ENCODE results near the gene RBKS.
A peak's percentile ranks its signal among the peaks of the same experiment; 100 is the strongest.

RBKS gene

DNA sequence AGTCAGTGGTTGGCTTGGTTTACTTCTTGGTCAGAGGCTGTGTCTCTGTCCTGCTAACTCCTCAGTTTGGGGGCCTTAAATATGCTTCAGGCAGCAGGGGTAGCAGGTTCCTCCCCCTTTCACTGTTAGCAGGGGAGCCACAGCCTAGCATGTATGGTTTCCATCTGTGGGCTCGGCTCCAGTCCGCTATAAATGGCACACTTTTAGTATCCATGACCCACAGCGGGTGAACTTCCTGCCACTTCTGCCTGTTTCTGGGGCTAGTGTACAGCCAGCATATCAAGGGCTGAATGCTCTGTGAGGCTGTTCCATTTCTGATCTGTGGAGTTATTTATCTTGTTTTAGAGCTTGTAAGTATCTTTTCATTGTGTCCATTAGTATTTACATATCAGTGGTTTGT, 60.4 kb downstream of the RBKS start:
- no peak for DNase-seq

- no peak for DNase-seq
These were observed 61.9 kb downstream of the RBKS start for GRCh38 chr2:27828305-27828704.

GRCh38 chr2:27824401-27824800, 65.8 kb downstream of the RBKS start:
- no peak for DNase-seq

GRCh38 chr2:27823569-27823968, 66.6 kb downstream of the RBKS start:
- no peak for DNase-seq

DNA sequence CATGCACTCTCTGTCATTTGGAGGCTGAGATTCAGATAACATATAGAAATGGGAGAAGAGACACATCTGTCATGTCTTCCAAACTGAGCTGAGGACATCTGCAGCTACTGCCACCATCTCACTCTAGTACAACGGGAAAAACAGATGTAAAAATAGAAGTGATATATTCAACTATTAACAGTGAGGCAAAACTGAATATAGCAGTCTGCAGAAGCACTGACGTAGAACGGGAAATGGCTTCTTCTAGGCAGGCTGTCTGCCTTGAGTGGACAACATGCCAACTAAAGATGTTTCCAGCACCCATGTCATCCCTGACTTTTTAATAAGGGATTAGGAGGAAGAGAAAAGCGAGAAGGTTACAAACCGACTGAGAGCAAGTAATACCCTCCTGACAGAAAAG, 67.1 kb downstream of the RBKS start:
- no peak for DNase-seq

- DNase-seq, result no peak
These were observed 68.1 kb downstream of the RBKS start for GRCh38 chr2:27822049-27822448.

DNA sequence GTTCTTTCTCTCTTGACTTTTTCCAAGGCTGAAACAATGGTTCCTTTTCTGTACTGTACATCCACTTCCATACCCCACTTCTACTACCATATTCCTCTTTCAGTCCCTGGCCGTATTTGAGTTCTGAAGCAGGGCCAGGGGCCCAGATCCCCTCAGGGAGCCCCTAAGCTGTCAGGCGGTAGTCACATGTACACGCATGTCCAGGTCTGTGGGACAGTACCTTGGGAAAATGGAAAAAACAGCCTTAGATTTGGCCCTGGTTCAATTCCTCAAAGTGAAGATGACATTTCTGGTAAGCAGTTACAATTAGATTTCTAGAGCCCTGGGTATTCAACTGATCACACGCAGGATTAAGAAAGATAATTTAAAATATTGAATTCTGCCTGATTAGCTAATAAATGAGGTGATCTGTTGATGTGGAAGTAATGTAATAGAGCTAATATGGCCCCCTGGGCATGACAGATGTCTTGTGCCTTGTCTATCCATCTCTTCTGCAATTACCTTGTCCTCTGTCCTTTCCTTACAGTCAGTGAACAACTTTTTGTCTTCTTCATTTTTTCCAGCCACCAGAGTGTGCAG, 74.2 kb downstream of the RBKS start:
- no peak for DNase-seq

- DNase-seq, result no peak
These were observed 75.4 kb downstream of the RBKS start for GRCh38 chr2:27814758-27815157.

GRCh38 chr2:27811768-27812167, 78.4 kb downstream of the RBKS start:
- no peak for DNase-seq

DNA sequence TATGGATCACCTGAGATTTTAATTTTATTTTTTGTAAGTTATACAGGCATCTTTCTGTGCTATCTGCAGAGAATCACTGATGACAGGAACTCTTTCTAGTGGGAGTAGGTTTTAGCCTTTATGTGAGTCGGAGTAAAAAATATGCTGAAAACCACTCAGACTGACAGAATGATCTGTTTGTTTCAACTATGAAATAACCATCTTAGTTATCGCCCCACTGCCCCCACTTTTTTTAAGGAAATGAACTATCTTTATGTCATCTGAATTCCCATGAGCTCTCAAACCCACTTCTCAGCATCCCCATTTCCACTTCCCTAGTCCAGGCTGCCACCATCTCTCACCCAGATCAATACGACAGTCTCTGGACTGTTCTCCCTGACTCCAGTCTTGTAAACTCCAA, 79.7 kb downstream of the RBKS start:
- DNase-seq, result no peak

- no peak for DNase-seq
These were observed 80.4 kb downstream of the RBKS start for GRCh38 chr2:27809761-27810241.

DNA sequence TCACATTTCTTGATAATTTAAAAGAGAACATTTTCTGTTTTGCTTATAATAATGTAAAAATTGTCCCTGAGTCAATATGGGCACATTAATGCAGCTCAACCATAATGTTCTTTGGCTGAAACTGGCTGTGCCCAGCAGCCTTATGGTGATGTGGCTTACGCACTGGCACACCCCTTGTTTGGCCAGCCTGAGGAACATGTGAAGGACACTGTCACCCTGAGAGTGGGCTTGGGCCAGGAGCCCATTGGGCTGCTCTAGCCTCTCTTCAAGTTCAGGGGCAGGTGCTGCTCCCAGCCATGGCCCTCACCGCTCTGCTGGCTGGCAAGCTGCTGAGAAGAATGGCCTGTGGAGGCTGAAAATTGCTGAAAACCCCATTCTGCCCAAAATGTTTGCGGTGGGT, 81.2 kb downstream of the RBKS start:
- DNase-seq, result no peak

DNA sequence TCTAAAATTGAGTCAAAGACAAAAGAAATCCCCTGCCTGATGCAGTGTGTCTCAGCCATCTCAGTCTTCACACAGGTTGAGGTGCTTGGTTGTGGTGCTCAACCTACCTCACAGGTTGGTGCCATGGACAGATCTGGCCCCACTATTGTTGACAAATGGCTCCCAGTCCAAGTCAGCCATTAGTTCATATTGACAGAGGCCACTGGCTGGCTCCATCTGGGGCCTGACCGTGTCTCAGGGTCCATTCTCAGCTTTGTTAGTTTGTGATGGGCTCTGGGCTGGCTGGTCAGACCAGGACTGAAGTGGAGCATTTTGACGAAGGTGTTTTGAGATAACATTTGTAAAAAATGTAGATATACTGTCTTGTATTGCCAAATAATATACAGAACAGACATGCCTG, 81.8 kb downstream of the RBKS start:
- no peak for DNase-seq

- DNase-seq, result peak in 1 of 2 experiments; percentile 50
These were observed 82.7 kb downstream of the RBKS start for GRCh38 chr2:27807476-27807875.

GRCh38 chr2:27806311-27807059, 83.7 kb downstream of the RBKS start:
- no peak for DNase-seq

DNA sequence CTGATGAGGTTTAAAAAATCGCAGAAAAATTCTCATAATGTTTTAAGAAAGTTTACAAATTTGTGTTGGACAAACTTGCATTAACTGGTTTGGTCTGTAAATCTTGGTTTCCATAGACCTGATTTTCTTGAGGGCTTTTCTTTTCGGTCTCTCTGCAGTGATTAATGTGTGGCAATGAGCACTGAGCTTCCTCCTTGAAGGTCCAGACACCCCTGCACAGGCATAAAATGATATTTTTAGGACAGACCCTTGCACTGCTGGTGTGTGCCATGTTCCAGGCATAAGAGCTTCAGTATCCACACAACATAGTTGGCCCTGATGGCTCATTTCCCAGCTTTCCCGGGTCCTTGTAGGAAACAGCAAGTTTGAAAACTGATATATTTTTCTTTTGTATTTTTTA, 85.0 kb downstream of the RBKS start:
- DNase-seq, result no peak

DNA sequence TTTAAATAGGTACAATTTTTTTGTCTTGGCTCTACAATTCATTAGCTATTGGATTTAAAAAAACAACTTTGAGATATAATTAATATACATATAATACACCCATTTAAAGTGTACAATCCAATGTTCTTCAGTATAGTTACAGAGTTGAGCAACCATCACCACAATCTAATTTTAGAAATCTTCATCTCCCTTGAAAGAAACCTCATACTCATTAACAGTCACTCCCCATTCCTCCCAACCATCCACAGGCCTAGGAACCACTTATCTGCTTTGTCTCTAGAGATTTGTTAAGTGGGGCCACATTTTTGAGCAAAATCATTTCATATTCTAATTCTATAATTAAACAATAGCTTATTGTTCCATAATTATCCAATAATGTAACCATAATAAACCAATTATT, 86.0 kb downstream of the RBKS start:
- DNase-seq, result no peak

DNA sequence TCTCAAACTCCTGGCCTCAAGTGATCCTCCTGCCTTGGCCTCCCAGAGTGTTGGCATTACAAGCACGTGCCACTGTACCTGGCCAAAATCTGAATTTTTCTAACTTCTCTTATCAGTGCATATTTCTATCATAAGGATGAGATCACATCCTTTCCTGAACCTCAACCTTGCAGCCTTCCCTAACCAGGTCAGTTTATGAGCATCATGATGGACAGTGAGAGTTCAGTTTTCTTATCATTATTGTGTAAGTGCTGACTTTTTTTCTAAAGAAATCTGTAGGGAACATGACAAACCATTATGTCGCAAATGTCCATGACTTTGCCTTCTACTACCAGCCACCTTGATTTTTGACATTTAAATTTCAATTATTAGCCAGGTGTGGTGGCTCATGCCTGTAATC, 87.1 kb downstream of the RBKS start:
- DNase-seq, result no peak

DNA sequence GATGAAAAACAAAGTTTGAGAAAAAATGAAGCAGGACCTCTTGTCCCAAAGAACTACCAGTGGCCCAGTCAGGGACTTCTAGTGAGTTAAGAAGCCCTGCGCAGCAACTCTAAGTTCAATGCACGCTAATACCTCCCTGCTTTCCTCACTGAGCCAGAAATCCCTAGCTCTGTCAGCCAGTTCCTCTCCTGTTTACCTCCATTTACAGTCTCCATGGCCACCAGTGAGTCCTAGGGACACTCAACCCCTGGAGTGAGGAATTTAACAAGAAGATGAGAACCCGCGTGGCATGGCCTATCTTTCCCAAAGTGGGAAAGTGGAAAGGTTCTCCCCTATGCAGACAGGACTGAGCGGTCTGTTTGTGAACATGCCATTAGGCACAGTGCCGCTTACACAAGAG, 87.6 kb downstream of the RBKS start:
- no peak for DNase-seq

GRCh38 chr2:27800856-27801255, 89.3 kb downstream of the RBKS start:
- DNase-seq, result no peak

DNA sequence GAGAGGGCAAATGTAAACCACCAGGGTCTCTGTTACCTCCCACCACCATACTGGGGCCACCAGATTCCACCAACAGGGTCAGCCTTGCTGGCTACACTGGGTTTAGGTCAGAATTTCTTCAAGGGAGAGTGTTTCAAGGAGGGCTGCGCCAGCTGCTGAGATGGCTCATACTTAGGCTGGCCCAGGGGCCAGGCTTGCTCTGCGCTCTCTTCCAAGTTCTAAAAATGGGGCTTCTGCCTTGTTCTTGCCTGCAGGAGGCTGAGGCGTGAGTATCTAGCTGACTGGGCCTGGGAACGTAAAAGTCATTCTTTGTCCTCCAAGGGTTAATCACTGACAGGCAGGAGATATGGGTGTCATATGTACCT, 90.6 kb downstream of the RBKS start:
- no peak for DNase-seq

- DNase-seq, result peak; percentile 100
These were observed 91.1 kb downstream of the RBKS start for GRCh38 chr2:27798948-27799645.

GRCh38 chr2:27798486-27798885, 91.7 kb downstream of the RBKS start:
- no peak for DNase-seq

DNA sequence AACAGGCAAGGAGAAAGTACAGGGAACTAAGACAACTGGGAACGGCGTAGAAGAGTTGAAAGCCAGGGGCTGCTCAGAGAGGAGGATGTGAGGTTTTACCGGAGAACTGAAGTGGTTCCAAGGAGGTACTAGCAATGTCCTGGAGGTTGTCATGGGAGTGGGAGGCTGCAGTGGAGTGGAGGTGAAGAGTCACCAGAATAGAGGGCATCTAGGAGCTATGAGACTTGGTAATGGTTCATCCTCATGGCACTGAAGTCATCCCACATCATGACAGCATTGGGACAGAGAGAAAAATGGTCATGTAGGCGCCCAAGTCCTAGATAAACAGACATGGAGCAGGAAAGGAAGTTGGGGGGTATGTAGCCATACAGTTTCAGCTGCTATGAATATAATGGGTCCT, 92.3 kb downstream of the RBKS start:
- DNase-seq, result no peak
